ENCODE data around the gene DNAAF1. TPM values are rescaled to one million over a fixed set of nuclear protein-coding genes. Genes with fewer than 3 reads are reported as not detected.

The DNAAF1 gene
- total RNA-seq, 2 donors from 2014 or later: 0.20 TPM; not detected in 1

DNA sequence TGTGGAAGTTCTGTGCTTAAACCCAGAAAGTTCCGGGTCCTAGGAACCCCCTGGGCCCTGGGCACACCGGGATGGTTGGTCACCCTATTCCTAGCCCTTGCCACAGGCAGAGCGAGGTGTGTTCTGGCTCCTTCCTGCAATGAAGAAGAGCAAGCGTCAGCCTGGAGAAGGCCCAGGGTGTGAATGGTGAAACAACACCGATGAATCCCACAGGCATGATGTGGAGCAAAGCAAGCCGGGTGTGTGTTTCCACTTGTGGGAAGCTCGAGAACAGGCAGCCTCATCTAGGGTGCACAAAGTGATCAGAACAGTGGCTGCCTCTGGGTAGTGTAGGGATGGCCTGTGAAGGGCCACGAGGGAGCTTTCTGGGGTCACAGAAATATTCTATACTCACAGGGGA is 80.9 kb downstream of the DNAAF1 start:
- no peak for DNase-seq
- H3K27me3 ChIP-seq: no peaks in the 10 kb centered on the region
- no peaks in the 10 kb centered on the region for H3K4me1 ChIP-seq
- intact Hi-C loops (cut with DNase I): no loop called here
- H3K4me3 ChIP-seq: no peak overlapping the region
- H3K27ac ChIP-seq: no peak overlapping the region
- H3K9ac ChIP-seq (ENCODE audit: low read depth in 2 of 2, low read length in 2 of 2): no peak overlapping the region
- no peak for TF ChIP-seq CTCF (IDR thresholded peaks at IDR 0.05)
- no peaks in the 10 kb centered on the region for H3K36me3 ChIP-seq
- no peaks in the 10 kb centered on the region for H3K9me3 ChIP-seq

Other genes with a start within 250 kb of the DNAAF1 start
- gene MLYCD, start 246.2 kb upstream of the DNAAF1 start, total RNA-seq: 10 to 100 TPM in 1 of 2 donors, 1 to 10 TPM in 1; 5.5 to 10.6 TPM
- gene OSGIN1, start 192.1 kb upstream of the DNAAF1 start, total RNA-seq: 10 to 100 TPM in 1 of 2 donors, 1 to 10 TPM in 1; 9.4 to 11.9 TPM
- under 1 TPM; 0.25 to 0.42 TPM for gene NECAB2, start 177.1 kb upstream of the DNAAF1 start, total RNA-seq
- not detected for gene SLC38A8, start 102.5 kb upstream of the DNAAF1 start, total RNA-seq
- gene MBTPS1, start 28.4 kb upstream of the DNAAF1 start, total RNA-seq: 10 to 100 TPM; 69.6 to 80.7 TPM
- 10 to 100 TPM; 10.7 to 12.9 TPM for gene HSDL1, start 131 bp upstream of the DNAAF1 start, total RNA-seq
- 10 to 100 TPM; 17.2 to 45.6 TPM for gene TAF1C, start 41.7 kb downstream of the DNAAF1 start, total RNA-seq
- not detected for gene ADAD2, start 45.8 kb downstream of the DNAAF1 start, total RNA-seq
- not detected for gene KCNG4, start 94.7 kb downstream of the DNAAF1 start, total RNA-seq
- 10 to 100 TPM in 1 of 2 donors, 1 to 10 TPM in 1; 4.4 to 17.4 TPM for gene WFDC1, start 149.6 kb downstream of the DNAAF1 start, total RNA-seq
- gene ATP2C2, start 223.2 kb downstream of the DNAAF1 start, total RNA-seq: 100 to 1,000 TPM; 126 to 220 TPM

Data from colonic mucosa (tissue), 4 donors.